DMS 273 treated with DMSO at 0.1 percent for 48 hours (cell line): ENCODE data around the gene CELA2A.
"Not testable (repeated sequence)": the region's sequence is repeated elsewhere in the genome, so short reads cannot be mapped to it uniquely, and the experiment has no call there.

Experiments
- DNase-seq: peaks from one replicate; lab custom pipeline; 2025; lab: John Stamatoyannopoulos, UW

Gene CELA2A

GRCh38 chr1:15445390-15446122 is 11.0 kb upstream of the CELA2A start:
- DNase-seq: no peak

- DNase-seq: no peak
These were observed 10.3 kb upstream of the CELA2A start for GRCh38 chr1:15446212-15446611.

GRCh38 chr1:15448877-15449462 is 7.6 kb upstream of the CELA2A start:
- no peak for DNase-seq

- no peak for DNase-seq
These were observed 7.0 kb upstream of the CELA2A start for GRCh38 chr1:15449567-15449966.

GRCh38 chr1:15451014-15451722 is 5.4 kb upstream of the CELA2A start:
- DNase-seq: no peak

- no peak for DNase-seq
These were observed 4.3 kb upstream of the CELA2A start for GRCh38 chr1:15452216-15452615.

GRCh38 chr1:15452866-15453571 is 3.5 kb upstream of the CELA2A start:
- DNase-seq: peak; percentile 73

- no peak for DNase-seq
These were observed 2.8 kb upstream of the CELA2A start for GRCh38 chr1:15453734-15454133.

- no peak for DNase-seq
These were observed 2.3 kb upstream of the CELA2A start for GRCh38 chr1:15454256-15454655.

GRCh38 chr1:15455522-15455921 is 1.0 kb upstream of the CELA2A start:
- no peak for DNase-seq

- no peak for DNase-seq
These were observed 1.1 kb downstream of the CELA2A start for GRCh38 chr1:15457585-15457984.

GRCh38 chr1:15458388-15458787 is 1.9 kb downstream of the CELA2A start:
- DNase-seq: not testable (repeated sequence)

- DNase-seq: no peak
These were observed 3.5 kb downstream of the CELA2A start for GRCh38 chr1:15459771-15460707.

- no peak for DNase-seq
These were observed 4.2 kb downstream of the CELA2A start for GRCh38 chr1:15460708-15461095.

- DNase-seq: not testable (repeated sequence)
These were observed 6.7 kb downstream of the CELA2A start for GRCh38 chr1:15463064-15463800.

GRCh38 chr1:15463926-15464322 is 7.4 kb downstream of the CELA2A start:
- DNase-seq: not testable (repeated sequence)

- no peak for DNase-seq
These were observed 9.1 kb downstream of the CELA2A start for GRCh38 chr1:15465674-15466073.

GRCh38 chr1:15466955-15467625 is 10.6 kb downstream of the CELA2A start:
- DNase-seq: not testable (repeated sequence)

GRCh38 chr1:15468145-15468544 is 11.6 kb downstream of the CELA2A start:
- DNase-seq: no peak

- no peak for DNase-seq
These were observed 12.8 kb downstream of the CELA2A start for GRCh38 chr1:15469361-15469760.
